H1 (cell line): ENCODE data around the gene ZFP36L1.

ENCODE experiments used
- JUND ChIP-seq: IDR thresholded peaks from 2 replicates; pipeline ENCODE4 v1.6.1; 2011; ENCODE audit warnings: mild to moderate bottlenecking, improper control_type of control experiment, low read length
- TF ChIP-seq, protein P1 (sequence below), 3 experiments: IDR thresholded peaks; 1 replicate in 2 of 3; 2 replicates in 1 of 3; pipeline versions ENCODE4 v1.5.1 to v1.6.1; 2011; ENCODE audit warnings: low read length in 3 of 3, mild to moderate bottlenecking in 3 of 3, inconsistent platforms in 2 of 3, low read depth in 1 of 3, moderate library complexity in 1 of 3; ENCODE audit not compliant: insufficient read depth in 1 of 3; ENCODE audit errors: control extremely low read depth in 1 of 3

DNA sequence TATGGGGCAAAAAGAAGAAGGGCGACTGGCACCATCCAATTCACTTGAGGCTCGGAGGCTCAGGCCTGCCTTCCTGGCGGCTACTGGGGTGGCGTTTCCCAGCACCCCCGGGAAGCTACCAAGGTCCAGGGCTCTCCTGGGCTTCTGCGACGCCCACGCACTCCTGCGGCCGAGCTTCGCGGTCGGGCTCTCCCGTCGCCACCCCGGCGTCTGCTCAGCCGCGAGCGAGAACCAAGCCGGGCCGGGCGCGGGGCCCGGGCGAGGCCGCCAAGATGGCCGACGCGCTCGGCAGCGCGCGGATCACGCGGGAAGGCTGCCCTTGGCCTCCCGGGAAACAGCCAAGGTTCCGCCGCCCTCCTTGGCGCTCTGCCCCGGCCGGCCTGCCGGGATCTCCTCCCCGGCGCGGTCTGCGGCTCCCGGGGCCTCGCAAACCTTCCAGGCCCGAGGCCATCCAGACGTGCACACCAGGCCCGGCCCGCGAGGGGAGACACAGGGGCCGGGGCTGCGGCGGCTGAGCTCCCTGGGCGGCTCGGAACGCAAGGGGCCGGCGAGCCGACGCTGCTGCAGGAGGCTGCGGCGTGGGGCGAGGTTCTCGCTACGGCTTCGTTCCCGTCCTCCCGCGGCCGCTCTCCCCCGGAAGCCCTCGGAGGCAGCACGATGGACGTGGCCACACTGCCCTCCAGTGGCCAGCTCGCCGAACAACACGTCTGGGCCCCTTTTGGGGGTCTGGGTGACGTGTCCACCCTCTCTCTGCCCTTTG, 23.5 kb upstream of the ZFP36L1 start:
- TF ChIP-seq JUND, result no peak
- TF ChIP-seq, protein P1, sequence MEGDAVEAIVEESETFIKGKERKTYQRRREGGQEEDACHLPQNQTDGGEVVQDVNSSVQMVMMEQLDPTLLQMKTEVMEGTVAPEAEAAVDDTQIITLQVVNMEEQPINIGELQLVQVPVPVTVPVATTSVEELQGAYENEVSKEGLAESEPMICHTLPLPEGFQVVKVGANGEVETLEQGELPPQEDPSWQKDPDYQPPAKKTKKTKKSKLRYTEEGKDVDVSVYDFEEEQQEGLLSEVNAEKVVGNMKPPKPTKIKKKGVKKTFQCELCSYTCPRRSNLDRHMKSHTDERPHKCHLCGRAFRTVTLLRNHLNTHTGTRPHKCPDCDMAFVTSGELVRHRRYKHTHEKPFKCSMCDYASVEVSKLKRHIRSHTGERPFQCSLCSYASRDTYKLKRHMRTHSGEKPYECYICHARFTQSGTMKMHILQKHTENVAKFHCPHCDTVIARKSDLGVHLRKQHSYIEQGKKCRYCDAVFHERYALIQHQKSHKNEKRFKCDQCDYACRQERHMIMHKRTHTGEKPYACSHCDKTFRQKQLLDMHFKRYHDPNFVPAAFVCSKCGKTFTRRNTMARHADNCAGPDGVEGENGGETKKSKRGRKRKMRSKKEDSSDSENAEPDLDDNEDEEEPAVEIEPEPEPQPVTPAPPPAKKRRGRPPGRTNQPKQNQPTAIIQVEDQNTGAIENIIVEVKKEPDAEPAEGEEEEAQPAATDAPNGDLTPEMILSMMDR (IDR thresholded peaks at IDR 0.05; ENCODE audit: control extremely low read depth in 1 of 3, insufficient read depth in 1 of 3, low read depth in 1 of 3, low read length in 3 of 3), result peak; percentile 89 to 97 (median 91)
